Activated CD4-positive, alpha-beta memory T cell treated with anti-CD3 and anti-CD28 coated beads, Interleukin-2, amount 10 ng/mL, durations not matched to agents 7 days and 5 days (primary cell): ENCODE results near the gene CLEC5A. TPM values are rescaled to one million over a fixed set of nuclear protein-coding genes. Genes with fewer than 3 reads are reported as not detected.

Experiments
- CTCF ChIA-PET: fragments of 350-600 bp; sonication (Branson Sonifier 250); formaldehyde crosslinking; loops from one replicate; lab custom pipeline; 2021; ENCODE audit warnings: antibody characterized with exemption, inconsistent platforms; lab: Charles Lee
- POLR2A ChIA-PET: fragments of 350-600 bp; sonication (Branson Sonifier 250); formaldehyde crosslinking; loops from one replicate; lab custom pipeline; 2021; ENCODE audit warnings: antibody characterized with exemption; lab: Charles Lee
- DNase-seq: peaks from one replicate; pipeline ENCODE4 v3.0.0-alpha.2; 2020
- H3K27ac Mint-ChIP-seq: one replicate; pipeline ENCODE4 v1.8.0; 2021; ENCODE audit warnings: mild to moderate bottlenecking, mixed read lengths
- H3K27me3 Mint-ChIP-seq: one replicate; pipeline ENCODE4 v1.8.0; 2021; ENCODE audit warnings: mixed read lengths
- H3K36me3 Mint-ChIP-seq: one replicate; pipeline ENCODE4 v1.8.0; 2021; ENCODE audit warnings: low read depth, mixed read lengths
- H3K4me1 Mint-ChIP-seq: one replicate; pipeline ENCODE4 v1.8.0; 2021; ENCODE audit warnings: mixed read lengths
- H3K4me3 Mint-ChIP-seq: one replicate; pipeline ENCODE4 v1.8.0; 2021; ENCODE audit warnings: mild to moderate bottlenecking, mixed read lengths
- H3K9me3 Mint-ChIP-seq: one replicate; pipeline ENCODE4 v1.8.0; 2021; ENCODE audit warnings: mixed read lengths
- total RNA-seq, 2 experiments: library from RNA; stranded (reverse); gene quantifications; one replicate each; pipeline ENCODE4 v1.2.3, GENCODE V29; 2021

The CLEC5A gene
- total RNA-seq, 2 experiments from 2014 or later, result not detected

GRCh38 chr7:141974831-141975230, 28.1 kb upstream of the CLEC5A start:
- DNase-seq, result no peak
- no peaks in the 10 kb centered on the region for H3K27me3 Mint-ChIP-seq
- H3K27ac Mint-ChIP-seq, result no peak overlapping the region
- ChIA-PET POLR2A (no interaction called here), CTCF (interaction anchor here (1.2 to 3.1 kb wide), 13 partner anchors 8 to 345 kb away, joined by 3 to 23 read pairs (median 7); no protein-coding TSS in a partner anchor)
- no peak overlapping the region for H3K4me3 Mint-ChIP-seq
- peaks cover 15% of the 10 kb centered on the region for H3K4me1 Mint-ChIP-seq
- no peaks in the 10 kb centered on the region for H3K9me3 Mint-ChIP-seq
- no peaks in the 10 kb centered on the region for H3K36me3 Mint-ChIP-seq

- no peak within 1 kb of the TSS for H3K4me3 Mint-ChIP-seq
- H3K27me3 Mint-ChIP-seq, result no peaks in the 10 kb centered on the region
- peaks cover 10% of the 10 kb centered on the region for H3K4me1 Mint-ChIP-seq
- H3K9me3 Mint-ChIP-seq, result no peaks in the 10 kb centered on the region
- no peaks in the 10 kb centered on the region for H3K36me3 Mint-ChIP-seq
- DNase-seq, result no peak
- H3K27ac Mint-ChIP-seq, result no peak within 1 kb of the TSS
- CTCF ChIA-PET, result interaction anchor here (1.3 kb wide), 1 partner anchor 329 kb away, joined by 5 read pairs; no protein-coding TSS in a partner anchor
- POLR2A ChIA-PET, result no interaction called here
Measured at GRCh38 chr7:141973673-141974072, 26.9 kb upstream of the CLEC5A start, which contains the start of gene TAS2R38. TSS of gene TAS2R38 (minus strand) at chr7:141973773. CDS start at chr7:141973689, 84 bp downstream.

- no peaks in the 10 kb centered on the region for H3K4me1 Mint-ChIP-seq
- CTCF ChIA-PET, result no interaction called here
- POLR2A ChIA-PET, result no interaction called here
- no peak overlapping the region for H3K27ac Mint-ChIP-seq
- H3K27me3 Mint-ChIP-seq, result no peaks in the 10 kb centered on the region
- H3K9me3 Mint-ChIP-seq, result peaks cover 4% of the 10 kb centered on the region
- H3K4me3 Mint-ChIP-seq, result no peak overlapping the region
- DNase-seq, result no peak
- H3K36me3 Mint-ChIP-seq, result no peaks in the 10 kb centered on the region
Measured at GRCh38 chr7:141960687-141961422, 14.1 kb upstream of the CLEC5A start.

- POLR2A ChIA-PET, result no interaction called here
- H3K4me3 Mint-ChIP-seq, result no peak overlapping the region
- no peaks in the 10 kb centered on the region for H3K36me3 Mint-ChIP-seq
- no peak overlapping the region for H3K27ac Mint-ChIP-seq
- CTCF ChIA-PET, result no interaction called here
- DNase-seq, result no peak
- H3K27me3 Mint-ChIP-seq, result no peaks in the 10 kb centered on the region
- no peaks in the 10 kb centered on the region for H3K9me3 Mint-ChIP-seq
- H3K4me1 Mint-ChIP-seq, result no peaks in the 10 kb centered on the region
Measured at GRCh38 chr7:141956084-141956483, 9.3 kb upstream of the CLEC5A start.

- Mint-ChIP-seq H3K27ac (no peak overlapping the region), H3K9me3 (no peaks in the 10 kb centered on the region), H3K4me3 (no peak overlapping the region), H3K4me1 (no peaks in the 10 kb centered on the region), H3K36me3 (no peaks in the 10 kb centered on the region), H3K27me3 (no peaks in the 10 kb centered on the region)
- DNase-seq, result no peak
- ChIA-PET CTCF (no interaction called here), POLR2A (no interaction called here)
Measured at GRCh38 chr7:141954334-141954733, 7.6 kb upstream of the CLEC5A start.

- CTCF ChIA-PET, result no interaction called here
- Mint-ChIP-seq H3K27ac (no peak overlapping the region), H3K4me1 (no peaks in the 10 kb centered on the region), H3K36me3 (no peaks in the 10 kb centered on the region), H3K27me3 (no peaks in the 10 kb centered on the region), H3K9me3 (no peaks in the 10 kb centered on the region), H3K4me3 (no peak overlapping the region)
- POLR2A ChIA-PET, result no interaction called here
- no peak for DNase-seq
Measured at GRCh38 chr7:141952461-141952860, 5.7 kb upstream of the CLEC5A start.

GRCh38 chr7:141950806-141951205, 4.0 kb upstream of the CLEC5A start:
- H3K27ac Mint-ChIP-seq, result no peak overlapping the region
- H3K27me3 Mint-ChIP-seq, result no peaks in the 10 kb centered on the region
- ChIA-PET POLR2A (no interaction called here), CTCF (no interaction called here)
- H3K36me3 Mint-ChIP-seq, result no peaks in the 10 kb centered on the region
- no peak for DNase-seq
- no peak overlapping the region for H3K4me3 Mint-ChIP-seq
- H3K9me3 Mint-ChIP-seq, result no peaks in the 10 kb centered on the region
- no peaks in the 10 kb centered on the region for H3K4me1 Mint-ChIP-seq

GRCh38 chr7:141949911-141950310, 3.1 kb upstream of the CLEC5A start:
- DNase-seq, result no peak
- Mint-ChIP-seq H3K36me3 (no peaks in the 10 kb centered on the region), H3K4me3 (no peak overlapping the region), H3K27me3 (no peaks in the 10 kb centered on the region), H3K9me3 (no peaks in the 10 kb centered on the region), H3K4me1 (no peaks in the 10 kb centered on the region), H3K27ac (no peak overlapping the region)
- POLR2A ChIA-PET, result no interaction called here
- CTCF ChIA-PET, result interaction anchor here (0.7 kb wide), 1 partner anchor 153 kb away, joined by 3 read pairs; no protein-coding TSS in a partner anchor

- H3K27ac Mint-ChIP-seq, result no peak overlapping the region
- H3K4me1 Mint-ChIP-seq, result no peaks in the 10 kb centered on the region
- H3K9me3 Mint-ChIP-seq, result no peaks in the 10 kb centered on the region
- no peak for DNase-seq
- ChIA-PET POLR2A (no interaction called here), CTCF (interaction anchor here (0.7 kb wide), 1 partner anchor 152 kb away, joined by 3 read pairs; no protein-coding TSS in a partner anchor)
- no peaks in the 10 kb centered on the region for H3K36me3 Mint-ChIP-seq
- H3K27me3 Mint-ChIP-seq, result no peaks in the 10 kb centered on the region
- no peak overlapping the region for H3K4me3 Mint-ChIP-seq
Measured at GRCh38 chr7:141949451-141949850, 2.7 kb upstream of the CLEC5A start.

- CTCF ChIA-PET, result interaction anchor here (0.7 kb wide), 1 partner anchor 152 kb away, joined by 3 read pairs; no protein-coding TSS in a partner anchor
- Mint-ChIP-seq H3K9me3 (no peaks in the 10 kb centered on the region), H3K27ac (no peak overlapping the region), H3K27me3 (no peaks in the 10 kb centered on the region), H3K4me3 (no peak overlapping the region), H3K4me1 (no peaks in the 10 kb centered on the region), H3K36me3 (no peaks in the 10 kb centered on the region)
- DNase-seq, result no peak
- POLR2A ChIA-PET, result no interaction called here
Measured at GRCh38 chr7:141949021-141949420, 2.2 kb upstream of the CLEC5A start.

- ChIA-PET POLR2A (no interaction called here), CTCF (interaction anchor here (0.5 kb wide), 1 partner anchor 44 kb away, joined by 3 read pairs; no protein-coding TSS in a partner anchor)
- H3K4me1 Mint-ChIP-seq, result no peaks in the 10 kb centered on the region
- H3K27ac Mint-ChIP-seq, result no peak overlapping the region
- no peak overlapping the region for H3K4me3 Mint-ChIP-seq
- H3K36me3 Mint-ChIP-seq, result peaks cover 3% of the 10 kb centered on the region
- DNase-seq, result no peak
- peaks cover 8% of the 10 kb centered on the region for H3K9me3 Mint-ChIP-seq
- H3K27me3 Mint-ChIP-seq, result no peaks in the 10 kb centered on the region
Measured at GRCh38 chr7:141945356-141945755, 1.4 kb downstream of the CLEC5A start.

GRCh38 chr7:141944811-141945210, 2.0 kb downstream of the CLEC5A start:
- no peak for DNase-seq
- ChIA-PET CTCF (interaction anchor here (0.5 kb wide), 1 partner anchor 44 kb away, joined by 3 read pairs; no protein-coding TSS in a partner anchor), POLR2A (no interaction called here)
- Mint-ChIP-seq H3K36me3 (peaks cover 3% of the 10 kb centered on the region), H3K27ac (no peak overlapping the region), H3K27me3 (no peaks in the 10 kb centered on the region), H3K4me3 (no peak overlapping the region), H3K4me1 (no peaks in the 10 kb centered on the region), H3K9me3 (peaks cover 8% of the 10 kb centered on the region)

GRCh38 chr7:141943846-141944245, 2.9 kb downstream of the CLEC5A start:
- Mint-ChIP-seq H3K9me3 (peaks cover 8% of the 10 kb centered on the region), H3K4me1 (no peaks in the 10 kb centered on the region), H3K27ac (no peak overlapping the region), H3K27me3 (no peaks in the 10 kb centered on the region), H3K36me3 (peaks cover 3% of the 10 kb centered on the region), H3K4me3 (no peak overlapping the region)
- DNase-seq, result no peak
- ChIA-PET CTCF (no interaction called here), POLR2A (no interaction called here)
